ENCODE results near the gene OR51G1.

DNA sequence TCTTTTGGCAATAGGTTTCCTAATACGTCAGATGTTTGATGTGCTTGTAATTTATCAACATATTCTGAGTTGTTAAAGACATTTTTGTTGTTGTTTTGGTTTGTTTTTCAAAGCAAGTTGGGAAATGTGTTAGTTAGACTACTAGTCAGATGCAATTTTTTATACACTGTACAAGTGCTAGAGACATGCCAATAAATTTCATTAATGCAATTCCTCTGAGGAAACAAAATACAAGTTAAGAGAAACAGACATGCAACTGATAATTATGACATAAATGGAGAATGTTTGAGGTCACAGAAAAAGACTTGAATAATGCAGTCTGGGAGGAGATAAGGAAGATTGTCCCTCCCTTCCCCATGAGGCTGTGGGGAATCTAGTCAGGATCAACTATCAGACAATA, 36.5 kb downstream of the OR51G1 start:
- TF ChIP-seq, protein P1, sequence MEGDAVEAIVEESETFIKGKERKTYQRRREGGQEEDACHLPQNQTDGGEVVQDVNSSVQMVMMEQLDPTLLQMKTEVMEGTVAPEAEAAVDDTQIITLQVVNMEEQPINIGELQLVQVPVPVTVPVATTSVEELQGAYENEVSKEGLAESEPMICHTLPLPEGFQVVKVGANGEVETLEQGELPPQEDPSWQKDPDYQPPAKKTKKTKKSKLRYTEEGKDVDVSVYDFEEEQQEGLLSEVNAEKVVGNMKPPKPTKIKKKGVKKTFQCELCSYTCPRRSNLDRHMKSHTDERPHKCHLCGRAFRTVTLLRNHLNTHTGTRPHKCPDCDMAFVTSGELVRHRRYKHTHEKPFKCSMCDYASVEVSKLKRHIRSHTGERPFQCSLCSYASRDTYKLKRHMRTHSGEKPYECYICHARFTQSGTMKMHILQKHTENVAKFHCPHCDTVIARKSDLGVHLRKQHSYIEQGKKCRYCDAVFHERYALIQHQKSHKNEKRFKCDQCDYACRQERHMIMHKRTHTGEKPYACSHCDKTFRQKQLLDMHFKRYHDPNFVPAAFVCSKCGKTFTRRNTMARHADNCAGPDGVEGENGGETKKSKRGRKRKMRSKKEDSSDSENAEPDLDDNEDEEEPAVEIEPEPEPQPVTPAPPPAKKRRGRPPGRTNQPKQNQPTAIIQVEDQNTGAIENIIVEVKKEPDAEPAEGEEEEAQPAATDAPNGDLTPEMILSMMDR (IDR thresholded peaks at IDR 0.05; ENCODE audit: low read depth, low read length, poor library complexity, severe bottlenecking): no peak
- TF ChIP-seq EZH2phosphoT487 (IDR thresholded peaks at IDR 0.05; ENCODE audit: borderline replicate concordance, low read length): no peak

All from DOHH2 (cell line).